Astrocyte (in vitro differentiated cells and primary cell): ENCODE measurements around the gene ETHE1.

ENCODE experiments used
- CTCF ChIP-seq: IDR thresholded peaks from 2 replicates; pipeline ENCODE4 v1.5.1; 2011; ENCODE audit warnings: low read depth, mild to moderate bottlenecking, inconsistent platforms, low read length, moderate library complexity; ENCODE audit not compliant: insufficient read depth
- EZH2 ChIP-seq: IDR thresholded peaks from 2 replicates; pipeline ENCODE4 v1.6.1; 2012; ENCODE audit warnings: mild to moderate bottlenecking, low read length, inconsistent platforms; ENCODE audit not compliant: insufficient read depth

GRCh38 chr19:43554317-43554895, 27.4 kb upstream of the ETHE1 start:
- no peak for TF ChIP-seq CTCF
- no peak for TF ChIP-seq EZH2
